HG02943 (cell line): ENCODE data around the gene EIF2B5.
A peak's percentile ranks its signal among the peaks of the same experiment; 100 is the strongest.
"Not testable (repeated sequence)": the region's sequence is repeated elsewhere in the genome, so short reads cannot be mapped to it uniquely, and the experiment has no call there.

ENCODE experiments used
- ATAC-seq: cut with Tn5 transposase; IDR thresholded peaks from one replicate; pipeline ENCODE4 v1.9.1; 2021; ENCODE audit warnings: mild to moderate bottlenecking, low read depth, moderate library complexity; ENCODE audit not compliant: unreplicated experiment

The EIF2B5 gene

DNA sequence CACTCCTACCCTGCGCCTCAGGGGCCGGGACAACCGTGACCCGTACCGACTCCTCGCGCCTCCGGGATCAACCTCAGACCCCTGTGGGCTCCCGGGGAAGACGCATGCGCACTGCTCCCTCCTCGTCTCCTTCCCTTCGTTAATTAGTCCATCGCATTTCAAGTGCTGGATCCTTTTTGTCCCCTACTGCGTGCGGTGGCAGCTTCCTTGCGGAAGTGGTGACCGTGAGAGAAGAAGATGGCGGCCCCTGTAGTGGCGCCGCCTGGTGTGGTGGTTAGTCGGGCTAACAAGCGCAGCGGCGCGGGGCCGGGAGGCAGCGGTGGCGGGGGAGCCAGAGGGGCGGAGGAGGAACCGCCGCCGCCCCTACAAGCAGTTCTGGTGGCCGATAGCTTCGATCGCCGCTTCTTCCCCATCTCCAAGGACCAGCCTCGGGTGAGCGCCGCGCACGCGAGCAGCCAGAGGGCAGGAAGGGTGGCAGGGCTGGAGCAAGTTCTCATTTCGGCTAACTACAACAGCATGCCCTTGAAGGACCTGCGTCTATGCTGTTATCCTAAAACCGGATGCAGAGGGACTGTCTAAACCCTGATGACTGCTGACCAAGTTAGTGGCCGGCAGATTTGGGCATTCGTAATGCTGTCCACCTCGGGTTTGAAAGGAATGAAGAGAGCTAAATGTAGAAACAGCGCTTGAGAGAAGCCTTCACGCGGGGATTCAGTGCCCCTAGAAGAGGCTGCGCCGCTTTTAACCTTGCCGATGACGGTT is at the start of gene EIF2B5:
EIF2B5 (plus strand) TSS at position 210 of the 762 bp plus-strand sequence; CDS start at position 238, 28 bp downstream.
- ATAC-seq: peak; percentile 88

GRCh38 chr3:184085389-184085852 is 49.7 kb upstream of the EIF2B5 start:
- ATAC-seq: no peak

GRCh38 chr3:184092199-184092598 is 43.0 kb upstream of the EIF2B5 start:
- ATAC-seq: no peak

GRCh38 chr3:184096811-184097383 is 38.3 kb upstream of the EIF2B5 start, which contains the start of gene HTR3E:
HTR3E (plus strand) TSS chr3:184097064; CDS start chr3:184097530, 466 bp downstream.
- ATAC-seq: no peak

GRCh38 chr3:184097556-184097955 is 37.6 kb upstream of the EIF2B5 start:
- ATAC-seq: no peak

GRCh38 chr3:184099806-184100686 is 35.1 kb upstream of the EIF2B5 start:
- ATAC-seq: no peak

GRCh38 chr3:184110316-184110725 is 24.8 kb upstream of the EIF2B5 start:
- ATAC-seq: no peak

DNA sequence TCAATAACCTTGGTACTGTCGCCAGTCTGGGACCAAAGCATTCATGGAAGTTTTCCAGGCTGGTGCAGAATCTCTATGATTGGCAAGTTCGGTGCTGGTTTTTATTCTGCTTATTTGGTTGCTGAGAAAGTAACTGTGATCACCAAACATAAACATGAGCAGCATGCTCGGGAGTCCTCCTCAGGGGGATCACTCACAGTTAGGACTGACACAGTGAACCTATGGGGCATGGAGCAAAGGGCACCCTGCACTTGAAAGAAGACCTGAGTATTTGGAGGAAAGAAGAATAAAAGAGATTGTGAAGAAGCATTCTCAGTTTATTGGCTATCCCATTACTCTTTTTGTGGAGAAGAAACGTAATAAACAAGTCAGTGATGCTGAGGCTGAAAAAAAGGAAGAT is 19.1 kb upstream of the EIF2B5 start:
- ATAC-seq: no peak

DNA sequence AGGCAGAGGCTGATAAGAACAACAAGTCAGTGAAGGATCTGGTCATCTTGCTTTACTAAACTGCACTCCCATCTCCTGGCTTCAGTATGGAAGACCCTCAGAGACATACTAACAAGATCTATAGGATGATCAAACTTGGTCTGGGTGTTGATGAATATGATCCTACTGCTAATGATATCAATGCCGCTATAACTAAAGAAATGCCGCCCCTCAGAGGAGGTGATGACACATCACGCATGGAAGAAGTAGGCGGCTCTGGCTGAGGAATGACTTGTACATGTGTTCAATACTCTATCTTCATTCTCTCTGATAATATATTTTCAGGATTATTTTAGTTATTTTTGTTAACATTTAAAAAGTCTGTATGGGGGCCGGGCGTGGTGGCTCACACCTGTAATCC is 17.5 kb upstream of the EIF2B5 start:
- no peak for ATAC-seq

- not testable (repeated sequence) for ATAC-seq
These were observed 14.1 kb upstream of the EIF2B5 start for GRCh38 chr3:184121031-184121430.

- no peak for ATAC-seq
These were observed 9.2 kb upstream of the EIF2B5 start for GRCh38 chr3:184126006-184126405.

DNA sequence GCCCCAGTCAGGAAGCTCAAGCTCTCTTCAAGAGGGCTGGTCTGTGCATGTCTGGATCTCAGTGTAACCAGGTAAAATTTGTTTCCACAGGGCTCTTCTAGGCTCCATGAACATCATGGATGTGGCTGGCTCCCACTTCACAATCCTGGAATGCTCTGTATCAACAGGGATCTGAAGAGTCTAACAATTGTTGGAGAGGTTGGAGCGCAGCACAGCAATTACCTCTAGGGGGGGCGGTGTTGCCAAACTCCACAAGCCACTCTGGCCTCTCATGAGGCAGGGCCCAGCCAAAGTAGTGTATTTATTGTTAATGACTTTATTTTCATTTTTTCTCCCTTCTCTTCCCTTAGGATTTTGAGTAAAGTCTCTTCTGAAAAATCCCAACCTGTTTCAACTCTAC is 6.1 kb upstream of the EIF2B5 start:
- ATAC-seq: no peak

GRCh38 chr3:184132945-184133344 is 2.2 kb upstream of the EIF2B5 start:
- ATAC-seq: no peak

DNA sequence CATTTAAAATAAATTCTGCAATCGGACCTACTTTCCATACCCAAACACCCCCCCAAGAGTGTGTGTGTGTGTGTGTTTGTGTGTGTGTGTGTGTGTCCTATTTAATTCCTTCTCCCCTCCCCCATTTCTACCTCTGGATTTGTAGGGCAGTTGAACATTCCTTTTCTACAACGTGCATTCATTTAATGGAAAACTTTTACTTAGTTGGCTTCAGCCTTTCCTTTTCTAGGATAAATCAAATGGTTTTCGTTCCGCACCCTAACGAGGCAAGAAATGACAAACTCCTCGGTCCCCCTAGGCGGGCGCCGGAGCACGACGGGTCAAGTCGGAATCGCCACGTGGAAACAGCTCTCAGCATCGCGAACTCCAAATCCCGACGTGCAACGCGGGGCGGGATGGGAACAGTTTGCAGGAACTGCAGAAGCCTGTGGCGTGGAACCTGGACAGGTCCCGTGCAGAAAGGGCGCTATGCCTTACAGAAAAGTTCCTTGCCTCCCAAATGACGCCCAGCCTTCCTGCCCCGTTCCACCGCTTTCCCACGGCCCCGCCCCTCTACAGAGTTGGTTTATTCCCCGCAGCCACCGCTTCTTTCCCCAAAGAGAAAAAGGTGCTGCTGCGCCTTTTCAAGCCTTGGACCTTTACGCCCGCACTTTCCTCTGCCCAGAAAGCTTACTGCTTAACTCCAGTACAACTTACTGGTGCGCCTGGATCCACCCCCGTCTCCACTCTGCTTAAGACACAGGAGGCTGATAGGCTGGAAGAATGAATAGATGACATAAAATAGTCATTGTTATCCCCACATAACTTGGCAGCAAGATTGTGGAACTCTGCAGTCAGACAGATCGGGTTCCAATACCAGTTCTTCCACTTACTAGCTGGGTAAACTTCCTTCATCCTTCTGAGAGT is 1.1 kb upstream of the EIF2B5 start:
- no peak for ATAC-seq

DNA sequence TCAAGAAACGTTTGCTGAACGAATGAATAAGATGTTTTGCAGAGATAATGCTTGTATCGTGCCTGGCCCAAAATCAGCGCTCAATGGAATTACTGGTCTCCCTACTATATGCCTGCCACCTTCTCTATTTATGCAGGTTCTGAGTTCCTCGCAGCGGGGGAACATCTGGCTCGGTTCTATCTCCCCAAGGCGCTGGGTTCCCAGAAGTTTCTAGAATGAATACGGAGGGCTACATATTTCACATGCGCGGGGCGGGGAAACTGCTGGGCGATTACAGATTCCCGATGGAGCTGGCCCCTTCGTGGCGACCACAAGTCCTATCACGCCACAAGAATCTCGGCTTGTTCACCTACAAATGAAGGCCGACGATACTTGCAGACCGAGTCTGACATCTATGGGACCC is 411 bp upstream of the EIF2B5 start:
- ATAC-seq: peak; percentile 12

GRCh38 chr3:184135911-184136260 is 728 bp downstream of the EIF2B5 start:
- no peak for ATAC-seq

DNA sequence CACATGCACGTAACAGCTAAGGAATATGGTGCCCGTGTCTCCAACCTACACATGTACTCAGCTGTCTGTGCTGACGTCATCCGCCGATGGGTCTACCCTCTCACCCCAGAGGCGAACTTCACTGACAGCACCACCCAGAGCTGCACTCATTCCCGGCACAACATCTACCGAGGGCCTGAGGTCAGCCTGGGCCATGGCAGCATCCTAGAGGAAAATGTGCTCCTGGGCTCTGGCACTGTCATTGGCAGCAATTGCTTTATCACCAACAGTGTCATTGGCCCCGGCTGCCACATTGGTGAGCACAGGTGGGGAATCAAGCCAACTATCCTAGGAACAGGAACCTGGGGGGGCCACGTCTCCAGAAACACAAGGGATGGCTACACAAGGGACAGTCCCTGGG is 5.3 kb downstream of the EIF2B5 start:
- ATAC-seq: no peak

GRCh38 chr3:184142199-184142598 is 7.0 kb downstream of the EIF2B5 start:
- no peak for ATAC-seq

GRCh38 chr3:184143327-184143726 is 8.2 kb downstream of the EIF2B5 start:
- ATAC-seq: no peak

DNA sequence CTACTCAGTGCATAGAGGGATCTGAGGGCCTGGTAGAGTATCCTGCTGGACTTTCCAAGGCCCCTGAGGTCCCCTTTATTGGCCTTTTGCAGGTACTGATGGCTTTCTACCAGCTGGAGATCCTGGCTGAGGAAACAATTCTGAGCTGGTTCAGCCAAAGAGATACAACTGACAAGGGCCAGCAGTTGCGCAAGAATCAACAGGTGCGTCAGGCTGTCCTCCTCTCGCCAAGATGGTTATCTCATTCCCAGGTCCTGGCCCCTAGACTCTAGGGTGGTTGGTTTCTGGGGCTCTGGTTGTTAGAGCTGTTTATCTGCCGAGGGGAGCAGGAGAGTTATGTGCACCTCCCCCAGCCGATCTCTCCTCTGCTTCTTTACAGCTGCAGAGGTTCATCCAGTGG is 9.3 kb downstream of the EIF2B5 start:
- no peak for ATAC-seq
